HCT116 (cell line): Measurements from ENCODE around the gene CLN3. TPM values are rescaled to one million over a fixed set of nuclear protein-coding genes. Genes with fewer than 3 reads are reported as not detected.
"Not testable (repeated sequence)": the region's sequence is repeated elsewhere in the genome, so short reads cannot be mapped to it uniquely, and the experiment has no call there.

Source experiments
- ATAC-seq: fragments of 200-7000 bp; cut with Tn5 transposase; 2 replicates; pipeline ENCODE4 v1.9.1; 2020; ENCODE audit warnings: mild to moderate bottlenecking, moderate library complexity
- BruUV-seq: library from RNA; stranded (reverse); fragments of 400-500 nt; replicated peaks from 2 replicates; lab custom pipeline; 2021; lab: Mats Ljungman, UMichigan
- CTCF ChIA-PET: fragments of 300-600 bp; sonication (Branson Sonifier 250); formaldehyde crosslinking; loops from one replicate; lab custom pipeline; 2021; ENCODE audit warnings: antibody characterized with exemption; lab: Charles Lee
- POLR2A ChIA-PET: fragments of 300-600, 350-600 bp; sonication (Branson Sonifier 250); formaldehyde crosslinking; loops from one replicate; lab custom pipeline; 2021; ENCODE audit warnings: antibody characterized with exemption; lab: Charles Lee
- RAD21 ChIA-PET, 2 experiments: fragments of 300-600 bp; sonication (Branson Sonifier 250); formaldehyde crosslinking; loops; one replicate each; lab custom pipeline; 2023; ENCODE audit warnings: low total read pairs in 2 of 2; ENCODE audit not compliant: uncharacterized antibody in 2 of 2, unreplicated experiment in 2 of 2, low non-redundant PET in 1 of 2; lab: Charles Lee
- DNase-seq: peaks from one replicate; pipeline ENCODE4 v3.0.0-alpha.2; 2010; ENCODE audit warnings: low read depth, low spot score
- H2AFZ ChIP-seq: fragments of 200-600 bp; shearing (Covaris generic), sonication (generic); 2 replicates; pipeline ENCODE4 v1.6.1; 2017; ENCODE audit warnings: low read depth, mixed run types, mixed read lengths, antibody characterized with exemption, low read length; ENCODE audit not compliant: poor library complexity, severe bottlenecking
- H3K27ac ChIP-seq: 2 replicates; pipeline ENCODE4 v1.5.1; 2012; ENCODE audit warnings: low read depth, low read length
- H3K27me3 ChIP-seq: fragments of 200-600 bp; sonication (generic); 2 replicates; pipeline ENCODE4 v1.6.1; 2016; ENCODE audit warnings: mixed run types, low read length, mixed read lengths; ENCODE audit not compliant: insufficient read depth
- H3K36me3 ChIP-seq, 2 experiments: fragments of 200-500 bp in 1 of 2; fragments of 200-600 bp in 1 of 2; sonication (Bioruptor generic) in 1 of 2; sonication (generic) in 1 of 2; 2 replicates each; pipeline versions ENCODE4 v1.5.1 to v1.6.1; 2014 to 2016; ENCODE audit warnings: low read length in 2 of 2, inconsistent platforms in 1 of 2, mixed read lengths in 1 of 2, mixed run types in 1 of 2; ENCODE audit not compliant: insufficient read depth in 2 of 2, control insufficient read depth in 1 of 2
- H3K4me1 ChIP-seq, 2 experiments: fragments of 200-600 bp in 1 of 2; sonication (generic) in 1 of 2; 2 replicates each; pipeline versions ENCODE4 v1.5.1 to v1.6.1; 2012 to 2017; ENCODE audit warnings: low read length in 2 of 2, inconsistent platforms in 1 of 2, mild to moderate bottlenecking in 1 of 2, mixed read lengths in 1 of 2, mixed run types in 1 of 2, moderate library complexity in 1 of 2; ENCODE audit not compliant: insufficient read depth in 2 of 2, control insufficient read depth in 1 of 2
- H3K4me2 ChIP-seq: fragments of 200-600 bp; sonication (generic); 2 replicates; pipeline ENCODE4 v1.6.1; 2017; ENCODE audit warnings: mixed run types, low read length, mixed read lengths
- H3K4me3 ChIP-seq, 2 experiments: fragments of 200-600 bp in 1 of 2; sonication (generic) in 1 of 2; replicated peaks in 1 of 2; 2 replicates each; pipeline ENCODE4 v1.5.1; 2011 to 2016; ENCODE audit warnings: low read length in 2 of 2, control low read depth in 1 of 2, low read depth in 1 of 2, mild to moderate bottlenecking in 1 of 2, mixed read lengths in 1 of 2, mixed run types in 1 of 2
- H3K79me2 ChIP-seq: fragments of 200-600 bp; sonication (generic); 2 replicates; pipeline ENCODE4 v1.6.1; 2017; ENCODE audit warnings: mild to moderate bottlenecking, mixed run types, low read length, moderate library complexity, mixed read lengths; ENCODE audit not compliant: insufficient read depth
- H3K9ac ChIP-seq: fragments of 200-600 bp; sonication (generic); 2 replicates; pipeline ENCODE4 v1.6.1; 2016; ENCODE audit warnings: low read length, mixed read lengths
- H3K9me2 ChIP-seq: fragments of 200-600 bp; sonication (generic), shearing (Covaris generic); 2 replicates; pipeline ENCODE4 v1.6.1; 2017; ENCODE audit warnings: mixed run types, mild to moderate bottlenecking, moderate library complexity; ENCODE audit not compliant: insufficient read depth
- H3K9me3 ChIP-seq, 2 experiments: fragments of 200-500 bp in 1 of 2; fragments of 200-600 bp in 1 of 2; sonication (Bioruptor generic) in 1 of 2; sonication (generic) in 1 of 2; 2 replicates each; pipeline ENCODE4 v1.6.1; 2014 to 2017; ENCODE audit warnings: low read length in 2 of 2, mixed read lengths in 2 of 2, inconsistent platforms in 1 of 2, low read depth in 1 of 2, mild to moderate bottlenecking in 1 of 2, mixed run types in 1 of 2, moderate library complexity in 1 of 2; ENCODE audit not compliant: control insufficient read depth in 1 of 2, insufficient read depth in 1 of 2
- H4K20me1 ChIP-seq: fragments of 200-600 bp; sonication (generic), shearing (Covaris generic); 2 replicates; pipeline ENCODE4 v1.6.1; 2017; ENCODE audit warnings: mixed run types, mild to moderate bottlenecking, moderate library complexity; ENCODE audit not compliant: insufficient read depth
- ATF3 ChIP-seq: IDR thresholded peaks from 2 replicates; pipeline ENCODE4 v1.6.1; 2012
- CBX3 ChIP-seq: IDR thresholded peaks from 2 replicates; pipeline ENCODE4 v1.6.1; 2012; ENCODE audit warnings: low read depth
- EZH2phosphoT487 ChIP-seq: fragments of 200-600 bp; IDR thresholded peaks from 2 replicates; pipeline ENCODE4 v1.6.1; 2018; ENCODE audit warnings: antibody characterized with exemption, borderline replicate concordance
- JUND ChIP-seq: IDR thresholded peaks from 2 replicates; pipeline ENCODE4 v1.6.1; 2012
- POLR2A ChIP-seq: IDR thresholded peaks from 2 replicates; pipeline ENCODE4 v1.7.0; 2011; ENCODE audit warnings: borderline replicate concordance; ENCODE audit not compliant: insufficient read depth, insufficient read length; ENCODE audit errors: extremely low read depth
- POLR2AphosphoS5 ChIP-seq: IDR thresholded peaks from 2 replicates; pipeline ENCODE4 v1.6.1; 2011; ENCODE audit warnings: mild to moderate bottlenecking, low read depth, low read length, moderate library complexity
- RAD21 ChIP-seq: IDR thresholded peaks from 2 replicates; pipeline ENCODE4 v1.6.1; 2012; ENCODE audit warnings: low read depth, mild to moderate bottlenecking
- SRF ChIP-seq: IDR thresholded peaks from 2 replicates; pipeline ENCODE4 v1.6.1; 2012; ENCODE audit warnings: low read depth
- TCF7L2 ChIP-seq: IDR thresholded peaks from 2 replicates; pipeline ENCODE4 v1.7.0; 2011; ENCODE audit warnings: borderline replicate concordance, inconsistent platforms; ENCODE audit not compliant: insufficient read depth, insufficient read length; ENCODE audit errors: extremely low read depth
- YY1 ChIP-seq: IDR thresholded peaks from 2 replicates; pipeline ENCODE4 v1.6.1; 2011; ENCODE audit warnings: low read length, low read depth, moderate library complexity, mild to moderate bottlenecking; ENCODE audit not compliant: insufficient replicate concordance; ENCODE audit errors: extremely low read depth
- ZFX ChIP-seq: fragments of 450-650 bp; IDR thresholded peaks from 2 replicates; pipeline ENCODE4 v1.6.1; 2017
- ZNF274 ChIP-seq: fragments of 200-500 bp; sonication (Bioruptor generic); IDR thresholded peaks from 2 replicates; pipeline ENCODE4 v1.6.1; 2014; ENCODE audit warnings: mild to moderate bottlenecking, low read depth, low read length, inconsistent platforms
- intact Hi-C: fragments of 100-400 bp; cut with micrococcal nuclease; formaldehyde crosslinking; loops from 2 replicates; pipeline ENCODE4 v1.10.0; 2022
- total RNA-seq: library from RNA; stranded (reverse); gene quantifications from one replicate; pipeline ENCODE4 v1.2.1, GENCODE V29; 2021; ENCODE audit not compliant: unreplicated experiment
- TF ChIP-seq, protein P1 (sequence below), 3 experiments: fragments of 200-600 bp in 1 of 3; sonication (generic) in 1 of 3; IDR thresholded peaks in 2 of 3; conservative IDR thresholded peaks in 1 of 3; 2 replicates each; pipeline ENCODE4 v1.5.1; 2012 to 2017; ENCODE audit warnings: low read depth in 2 of 3, low read length in 2 of 3, antibody characterized with exemption in 1 of 3, borderline replicate concordance in 1 of 3, control low read depth in 1 of 3, mild to moderate bottlenecking in 1 of 3, mixed read lengths in 1 of 3, mixed run types in 1 of 3, moderate library complexity in 1 of 3; ENCODE audit not compliant: insufficient read depth in 1 of 3
- TF ChIP-seq, protein P2 (sequence below): IDR thresholded peaks from 2 replicates; pipeline ENCODE4 v1.6.1; 2011; ENCODE audit warnings: mild to moderate bottlenecking, low read length, moderate library complexity; ENCODE audit not compliant: insufficient replicate concordance; ENCODE audit errors: extremely low read depth

Gene CLN3
- total RNA-seq, 1 experiment from 2014 or later, result 19.9 TPM

DNA sequence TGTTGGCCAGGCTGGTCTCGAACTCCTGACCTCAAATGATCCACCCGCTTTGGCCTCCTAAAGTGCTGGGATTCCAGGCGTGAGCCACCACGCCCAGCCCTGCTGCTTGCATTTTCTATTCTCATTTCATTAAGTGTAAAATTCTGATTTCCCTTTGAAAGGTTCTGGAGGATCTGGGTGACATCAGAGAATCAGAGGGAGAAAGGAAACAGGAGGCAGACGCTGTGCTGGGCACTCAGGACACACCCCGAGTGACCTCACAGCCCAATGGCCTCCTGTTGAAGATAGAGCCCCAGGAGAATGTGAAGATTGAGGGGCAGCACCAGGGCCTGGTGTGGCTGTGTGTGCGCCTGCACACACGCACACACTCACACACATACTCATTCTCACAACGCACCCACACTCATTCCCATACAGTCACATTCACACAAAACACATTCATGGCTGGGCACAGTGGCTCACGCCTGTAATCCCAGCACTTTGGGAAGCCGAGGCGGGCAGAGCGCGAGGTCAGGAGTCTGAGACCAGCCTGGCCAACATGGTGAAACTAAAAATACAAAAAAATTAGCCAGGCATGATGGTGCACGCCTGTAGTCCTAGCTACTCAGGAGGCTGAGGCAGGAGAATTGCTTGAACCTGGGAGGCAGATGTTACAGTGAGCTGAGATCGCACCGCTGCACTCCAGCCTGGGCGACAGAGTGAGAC is 8.8 kb upstream of the CLN3 start:
- H3K4me2 ChIP-seq, DNase-seq, H2AFZ ChIP-seq, CTCF ChIA-PET, H3K4me3 ChIP-seq, H4K20me1 ChIP-seq, H3K9me2 ChIP-seq, RAD21 ChIA-PET, H3K27me3 ChIP-seq, BruUV-seq, H3K27ac ChIP-seq, H3K79me2 ChIP-seq, POLR2A ChIA-PET, H3K9ac ChIP-seq, H3K36me3 ChIP-seq, H3K9me3 ChIP-seq, intact Hi-C loops, ATAC-seq: not testable (repeated sequence)
- peaks cover 18 to 23% of the 10 kb centered on the region in 2 experiments for H3K4me1 ChIP-seq

- intact Hi-C loops, result no loop called here
- ChIA-PET CTCF (no interaction called here), RAD21 (no interaction called here), POLR2A (no interaction called here)
- DNase-seq (no peak), ATAC-seq (no peak)
- Histone ChIP-seq H3K36me3 (no peaks in the 10 kb centered on the region), H3K9ac (no peak overlapping the region), H3K27me3 (no peaks in the 10 kb centered on the region), H3K4me1 (peaks cover 13 to 20% of the 10 kb centered on the region in 2 experiments), H3K4me2 (no peak overlapping the region), H3K4me3 (no peak overlapping the region), H2AFZ (no peak overlapping the region), H3K9me3 (no peaks in the 10 kb centered on the region), H3K9me2 (no peaks in the 10 kb centered on the region), H3K27ac (no peak overlapping the region), H3K79me2 (no peaks in the 10 kb centered on the region), H4K20me1 (no peaks in the 10 kb centered on the region)
- BruUV-seq, result no TSS peak
- TF ChIP-seq YY1, result no peak
- TF ChIP-seq ZFX, result no peak
- no peak for TF ChIP-seq EZH2phosphoT487
- TF ChIP-seq TCF7L2, result no peak
- TF ChIP-seq, protein P1, sequence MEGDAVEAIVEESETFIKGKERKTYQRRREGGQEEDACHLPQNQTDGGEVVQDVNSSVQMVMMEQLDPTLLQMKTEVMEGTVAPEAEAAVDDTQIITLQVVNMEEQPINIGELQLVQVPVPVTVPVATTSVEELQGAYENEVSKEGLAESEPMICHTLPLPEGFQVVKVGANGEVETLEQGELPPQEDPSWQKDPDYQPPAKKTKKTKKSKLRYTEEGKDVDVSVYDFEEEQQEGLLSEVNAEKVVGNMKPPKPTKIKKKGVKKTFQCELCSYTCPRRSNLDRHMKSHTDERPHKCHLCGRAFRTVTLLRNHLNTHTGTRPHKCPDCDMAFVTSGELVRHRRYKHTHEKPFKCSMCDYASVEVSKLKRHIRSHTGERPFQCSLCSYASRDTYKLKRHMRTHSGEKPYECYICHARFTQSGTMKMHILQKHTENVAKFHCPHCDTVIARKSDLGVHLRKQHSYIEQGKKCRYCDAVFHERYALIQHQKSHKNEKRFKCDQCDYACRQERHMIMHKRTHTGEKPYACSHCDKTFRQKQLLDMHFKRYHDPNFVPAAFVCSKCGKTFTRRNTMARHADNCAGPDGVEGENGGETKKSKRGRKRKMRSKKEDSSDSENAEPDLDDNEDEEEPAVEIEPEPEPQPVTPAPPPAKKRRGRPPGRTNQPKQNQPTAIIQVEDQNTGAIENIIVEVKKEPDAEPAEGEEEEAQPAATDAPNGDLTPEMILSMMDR (IDR thresholded peaks at IDR 0.05 in 2 of 3, conservative IDR thresholded peaks at IDR 0.05 in 1 of 3; ENCODE audit: borderline replicate concordance in 1 of 3, insufficient read depth in 1 of 3, low read depth in 2 of 3, low read length in 2 of 3), result no peak
- TF ChIP-seq JUND, result no peak
- TF ChIP-seq SRF, result no peak
- TF ChIP-seq ATF3, result no peak
- no peak for TF ChIP-seq POLR2A
- no peak for TF ChIP-seq RAD21
- no peak for TF ChIP-seq CBX3
- no peak for TF ChIP-seq ZNF274
- TF ChIP-seq, protein P2, sequence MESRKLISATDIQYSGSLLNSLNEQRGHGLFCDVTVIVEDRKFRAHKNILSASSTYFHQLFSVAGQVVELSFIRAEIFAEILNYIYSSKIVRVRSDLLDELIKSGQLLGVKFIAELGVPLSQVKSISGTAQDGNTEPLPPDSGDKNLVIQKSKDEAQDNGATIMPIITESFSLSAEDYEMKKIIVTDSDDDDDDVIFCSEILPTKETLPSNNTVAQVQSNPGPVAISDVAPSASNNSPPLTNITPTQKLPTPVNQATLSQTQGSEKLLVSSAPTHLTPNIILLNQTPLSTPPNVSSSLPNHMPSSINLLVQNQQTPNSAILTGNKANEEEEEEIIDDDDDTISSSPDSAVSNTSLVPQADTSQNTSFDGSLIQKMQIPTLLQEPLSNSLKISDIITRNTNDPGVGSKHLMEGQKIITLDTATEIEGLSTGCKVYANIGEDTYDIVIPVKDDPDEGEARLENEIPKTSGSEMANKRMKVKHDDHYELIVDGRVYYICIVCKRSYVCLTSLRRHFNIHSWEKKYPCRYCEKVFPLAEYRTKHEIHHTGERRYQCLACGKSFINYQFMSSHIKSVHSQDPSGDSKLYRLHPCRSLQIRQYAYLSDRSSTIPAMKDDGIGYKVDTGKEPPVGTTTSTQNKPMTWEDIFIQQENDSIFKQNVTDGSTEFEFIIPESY, result no peak
- no peak for TF ChIP-seq POLR2AphosphoS5
These were observed 8.0 kb upstream of the CLN3 start for GRCh38 chr16:28499854-28500253.
